Neural crest cell (in vitro differentiated cells): ENCODE measurements around the gene TYRO3. TPM values are rescaled to one million over a fixed set of nuclear protein-coding genes. Genes with fewer than 3 reads are reported as not detected.
A peak's percentile ranks its signal among the peaks of the same experiment; 100 is the strongest.

ENCODE experiments used
- DNase-seq: peaks from one replicate; pipeline ENCODE4 v3.0.0; 2021; ENCODE audit warnings: low read depth, mixed read lengths, low spot score
- H3K27ac Mint-ChIP-seq: one replicate; pipeline ENCODE4 v1.8.0; 2021; ENCODE audit warnings: mild to moderate bottlenecking, mixed read lengths; ENCODE audit not compliant: unreplicated experiment
- H3K27me3 Mint-ChIP-seq: 2 replicates; pipeline ENCODE4 v1.8.0; 2021; ENCODE audit warnings: low read depth, mild to moderate bottlenecking, mixed read lengths
- H3K36me3 Mint-ChIP-seq: 2 replicates; pipeline ENCODE4 v1.8.0; 2021; ENCODE audit warnings: low read depth, mild to moderate bottlenecking, mixed read lengths
- H3K4me1 Mint-ChIP-seq: 2 replicates; pipeline ENCODE4 v1.8.0; 2021; ENCODE audit warnings: mixed read lengths
- H3K4me3 Mint-ChIP-seq: one replicate; pipeline ENCODE4 v1.8.0; 2021; ENCODE audit warnings: mild to moderate bottlenecking, mixed read lengths
- H3K9me3 Mint-ChIP-seq: 2 replicates; pipeline ENCODE4 v1.8.0; 2021; ENCODE audit warnings: mixed read lengths
- total RNA-seq: library from RNA; stranded (reverse); gene quantifications from 2 replicates; pipeline ENCODE4 v1.2.1, GENCODE V29; 2021
- TF ChIP-seq, protein P1 (sequence below): fragments of 200-600 bp; sonication (generic); conservative IDR thresholded peaks from 2 replicates; pipeline ENCODE4 v1.5.0; 2021; ENCODE audit warnings: antibody characterized with exemption, mild to moderate bottlenecking

TYRO3 gene
- total RNA-seq, 1 donor from 2014 or later: 71.7 TPM

GRCh38 chr15:41594801-41595746, 36.1 kb downstream of the TYRO3 start:
- no peaks in the 10 kb centered on the region for H3K36me3 Mint-ChIP-seq
- H3K4me3 Mint-ChIP-seq: no peak overlapping the region
- H3K27me3 Mint-ChIP-seq: no peaks in the 10 kb centered on the region
- H3K9me3 Mint-ChIP-seq: no peaks in the 10 kb centered on the region
- TF ChIP-seq, protein P1, sequence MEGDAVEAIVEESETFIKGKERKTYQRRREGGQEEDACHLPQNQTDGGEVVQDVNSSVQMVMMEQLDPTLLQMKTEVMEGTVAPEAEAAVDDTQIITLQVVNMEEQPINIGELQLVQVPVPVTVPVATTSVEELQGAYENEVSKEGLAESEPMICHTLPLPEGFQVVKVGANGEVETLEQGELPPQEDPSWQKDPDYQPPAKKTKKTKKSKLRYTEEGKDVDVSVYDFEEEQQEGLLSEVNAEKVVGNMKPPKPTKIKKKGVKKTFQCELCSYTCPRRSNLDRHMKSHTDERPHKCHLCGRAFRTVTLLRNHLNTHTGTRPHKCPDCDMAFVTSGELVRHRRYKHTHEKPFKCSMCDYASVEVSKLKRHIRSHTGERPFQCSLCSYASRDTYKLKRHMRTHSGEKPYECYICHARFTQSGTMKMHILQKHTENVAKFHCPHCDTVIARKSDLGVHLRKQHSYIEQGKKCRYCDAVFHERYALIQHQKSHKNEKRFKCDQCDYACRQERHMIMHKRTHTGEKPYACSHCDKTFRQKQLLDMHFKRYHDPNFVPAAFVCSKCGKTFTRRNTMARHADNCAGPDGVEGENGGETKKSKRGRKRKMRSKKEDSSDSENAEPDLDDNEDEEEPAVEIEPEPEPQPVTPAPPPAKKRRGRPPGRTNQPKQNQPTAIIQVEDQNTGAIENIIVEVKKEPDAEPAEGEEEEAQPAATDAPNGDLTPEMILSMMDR: no peak
- no peak for DNase-seq
- no peaks in the 10 kb centered on the region for H3K4me1 Mint-ChIP-seq
- H3K27ac Mint-ChIP-seq: no peak overlapping the region

DNA sequence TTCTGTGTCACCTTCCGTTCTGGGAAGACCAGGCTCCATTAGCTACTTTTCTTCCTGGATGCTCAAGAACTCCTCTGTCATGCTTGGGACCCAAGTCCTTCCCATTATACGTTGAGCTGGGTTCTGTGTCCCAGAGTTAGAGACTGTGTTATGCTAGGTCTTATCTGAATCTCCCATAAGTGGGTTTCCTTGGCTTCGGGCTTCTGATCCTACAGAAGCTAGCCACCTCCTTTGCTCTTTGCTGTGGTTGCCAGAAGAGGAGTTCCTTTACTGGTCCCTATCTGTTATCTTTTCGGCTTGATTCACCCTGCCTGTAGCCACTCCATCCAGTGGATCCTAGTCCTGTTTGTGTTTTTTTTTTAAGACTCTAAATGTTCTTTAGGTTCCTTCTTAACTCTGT, 38.0 kb downstream of the TYRO3 start:
- Mint-ChIP-seq H3K4me3 (no peak overlapping the region), H3K27me3 (no peaks in the 10 kb centered on the region), H3K9me3 (no peaks in the 10 kb centered on the region), H3K36me3 (no peaks in the 10 kb centered on the region), H3K27ac (no peak overlapping the region), H3K4me1 (no peaks in the 10 kb centered on the region)
- TF ChIP-seq, protein P1: no peak
- no peak for DNase-seq

- H3K36me3 Mint-ChIP-seq: no peaks in the 10 kb centered on the region
- no peak overlapping the region for H3K4me3 Mint-ChIP-seq
- TF ChIP-seq, protein P1: no peak
- no peak overlapping the region for H3K27ac Mint-ChIP-seq
- no peaks in the 10 kb centered on the region for H3K27me3 Mint-ChIP-seq
- no peak for DNase-seq
- H3K4me1 Mint-ChIP-seq: no peaks in the 10 kb centered on the region
- H3K9me3 Mint-ChIP-seq: no peaks in the 10 kb centered on the region
These were observed 38.8 kb downstream of the TYRO3 start for GRCh38 chr15:41597787-41598186.

- peaks cover 5% of the 10 kb centered on the region for H3K4me1 Mint-ChIP-seq
- no peak for DNase-seq
- no peaks in the 10 kb centered on the region for H3K9me3 Mint-ChIP-seq
- H3K27me3 Mint-ChIP-seq: peaks cover 5% of the 10 kb centered on the region
- TF ChIP-seq, protein P1: no peak
- no peaks in the 10 kb centered on the region for H3K36me3 Mint-ChIP-seq
- peak overlapping the region; percentile 2 for H3K27ac Mint-ChIP-seq
- no peak overlapping the region for H3K4me3 Mint-ChIP-seq
These were observed 40.0 kb downstream of the TYRO3 start for GRCh38 chr15:41599061-41599460.

DNA sequence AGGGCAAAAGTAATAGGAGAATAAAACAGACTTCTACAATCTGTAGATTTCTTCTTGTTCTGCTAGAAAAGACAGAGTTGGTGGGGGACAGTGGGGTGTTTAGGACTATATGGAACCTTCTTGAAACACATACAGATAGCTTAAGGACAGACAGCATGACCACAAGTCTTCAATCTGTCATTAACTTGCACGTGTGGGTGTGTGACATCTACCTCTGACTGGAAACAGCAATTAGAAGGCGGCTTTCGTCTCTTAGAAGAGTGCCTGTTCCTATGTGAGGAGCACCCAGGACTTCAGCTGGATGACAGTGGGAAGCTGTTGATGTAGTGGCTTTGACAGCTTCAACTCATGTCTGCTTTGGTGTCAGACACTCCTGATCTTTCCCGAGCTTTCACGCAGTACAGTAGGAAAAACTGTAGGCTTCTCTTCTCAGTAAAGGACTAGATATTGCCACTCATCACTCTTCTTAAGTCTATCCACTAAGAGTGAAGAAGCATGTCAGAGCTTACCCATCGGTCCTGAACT, 44.5 kb downstream of the TYRO3 start:
- Mint-ChIP-seq H3K27ac (no peak overlapping the region), H3K27me3 (peaks cover 15% of the 10 kb centered on the region), H3K4me3 (no peak overlapping the region), H3K9me3 (no peaks in the 10 kb centered on the region), H3K36me3 (no peaks in the 10 kb centered on the region), H3K4me1 (peaks cover 10% of the 10 kb centered on the region)
- TF ChIP-seq, protein P1: no peak
- DNase-seq: no peak
